Osteoblast (primary cell): ENCODE data around the gene CBLB. TPM values are rescaled to one million over a fixed set of nuclear protein-coding genes. Genes with fewer than 3 reads are reported as not detected.

Experiments used
- DNase-seq: peaks from one replicate; pipeline ENCODE4 v3.0.0; 2011; ENCODE audit warnings: low spot score, mixed read lengths; ENCODE audit not compliant: insufficient read length; ENCODE audit errors: missing footprints
- H2AFZ ChIP-seq: 2 replicates; pipeline ENCODE4 v1.6.0; 2011; ENCODE audit warnings: mild to moderate bottlenecking, low read length
- H3K27ac ChIP-seq: 2 replicates; pipeline ENCODE4 v1.5.1; 2011; ENCODE audit warnings: mild to moderate bottlenecking, low read depth, low read length, moderate library complexity
- H3K27me3 ChIP-seq: 2 replicates; pipeline ENCODE4 v1.6.0; 2012; ENCODE audit warnings: mild to moderate bottlenecking, control low read depth, inconsistent platforms, low read length, moderate library complexity; ENCODE audit not compliant: insufficient read depth
- H3K36me3 ChIP-seq: 2 replicates; pipeline ENCODE4 v1.5.1; 2011; ENCODE audit warnings: mild to moderate bottlenecking, low read length, control low read depth, moderate library complexity; ENCODE audit not compliant: insufficient read depth
- H3K4me1 ChIP-seq: 2 replicates; pipeline ENCODE4 v1.5.1; 2011; ENCODE audit warnings: mild to moderate bottlenecking, low read length, control low read depth, moderate library complexity; ENCODE audit not compliant: insufficient read depth
- H3K4me2 ChIP-seq: 2 replicates; pipeline ENCODE4 v1.6.0; 2011; ENCODE audit warnings: mild to moderate bottlenecking, low read length; ENCODE audit not compliant: insufficient read depth
- H3K4me3 ChIP-seq: fragments of 200-600 bp; sonication (generic); 3 replicates; pipeline ENCODE4 v1.5.1; 2012; ENCODE audit warnings: mild to moderate bottlenecking, low read length, inconsistent platforms; ENCODE audit not compliant: insufficient read depth
- H3K79me2 ChIP-seq: 2 replicates; pipeline ENCODE4 v1.6.0; 2012; ENCODE audit warnings: mild to moderate bottlenecking, low read length, control low read depth, inconsistent platforms; ENCODE audit not compliant: insufficient read depth
- H3K9me3 ChIP-seq: 2 replicates; pipeline ENCODE4 v1.5.1; 2011; ENCODE audit warnings: low read depth, low read length, control low read depth
- H4K20me1 ChIP-seq: 2 replicates; pipeline ENCODE4 v1.6.0; 2012; ENCODE audit warnings: mild to moderate bottlenecking, low read length, control low read depth; ENCODE audit not compliant: insufficient read depth
- total RNA-seq: library from RNA; depleted of rRNA; stranded (reverse); fragments of >200 nt; gene quantifications from 2 replicates; pipeline ENCODE4 v1.2.3, GENCODE V29; 2012
- TF ChIP-seq, protein P1 (sequence below): IDR thresholded peaks from 2 replicates; pipeline ENCODE4 v1.5.1; 2011; ENCODE audit warnings: mild to moderate bottlenecking, low read depth, low read length, moderate library complexity; ENCODE audit errors: extremely low read depth

The CBLB gene
- total RNA-seq, 1 donor, result 128 TPM

- no peak overlapping the region for H3K4me2 ChIP-seq
- TF ChIP-seq, protein P1, sequence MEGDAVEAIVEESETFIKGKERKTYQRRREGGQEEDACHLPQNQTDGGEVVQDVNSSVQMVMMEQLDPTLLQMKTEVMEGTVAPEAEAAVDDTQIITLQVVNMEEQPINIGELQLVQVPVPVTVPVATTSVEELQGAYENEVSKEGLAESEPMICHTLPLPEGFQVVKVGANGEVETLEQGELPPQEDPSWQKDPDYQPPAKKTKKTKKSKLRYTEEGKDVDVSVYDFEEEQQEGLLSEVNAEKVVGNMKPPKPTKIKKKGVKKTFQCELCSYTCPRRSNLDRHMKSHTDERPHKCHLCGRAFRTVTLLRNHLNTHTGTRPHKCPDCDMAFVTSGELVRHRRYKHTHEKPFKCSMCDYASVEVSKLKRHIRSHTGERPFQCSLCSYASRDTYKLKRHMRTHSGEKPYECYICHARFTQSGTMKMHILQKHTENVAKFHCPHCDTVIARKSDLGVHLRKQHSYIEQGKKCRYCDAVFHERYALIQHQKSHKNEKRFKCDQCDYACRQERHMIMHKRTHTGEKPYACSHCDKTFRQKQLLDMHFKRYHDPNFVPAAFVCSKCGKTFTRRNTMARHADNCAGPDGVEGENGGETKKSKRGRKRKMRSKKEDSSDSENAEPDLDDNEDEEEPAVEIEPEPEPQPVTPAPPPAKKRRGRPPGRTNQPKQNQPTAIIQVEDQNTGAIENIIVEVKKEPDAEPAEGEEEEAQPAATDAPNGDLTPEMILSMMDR, result no peak
- H4K20me1 ChIP-seq, result peaks cover 20% of the 10 kb centered on the region
- DNase-seq, result no peak
- H2AFZ ChIP-seq, result no peak overlapping the region
- H3K79me2 ChIP-seq, result peaks cover 96% of the 10 kb centered on the region
- no peak overlapping the region for H3K27ac ChIP-seq
- H3K36me3 ChIP-seq, result no peaks in the 10 kb centered on the region
- no peaks in the 10 kb centered on the region for H3K4me1 ChIP-seq
- H3K9me3 ChIP-seq, result no peaks in the 10 kb centered on the region
- H3K4me3 ChIP-seq, result no peak overlapping the region
- no peaks in the 10 kb centered on the region for H3K27me3 ChIP-seq
Measured at GRCh38 chr3:105780107-105780506, 88.7 kb downstream of the CBLB start.

DNA sequence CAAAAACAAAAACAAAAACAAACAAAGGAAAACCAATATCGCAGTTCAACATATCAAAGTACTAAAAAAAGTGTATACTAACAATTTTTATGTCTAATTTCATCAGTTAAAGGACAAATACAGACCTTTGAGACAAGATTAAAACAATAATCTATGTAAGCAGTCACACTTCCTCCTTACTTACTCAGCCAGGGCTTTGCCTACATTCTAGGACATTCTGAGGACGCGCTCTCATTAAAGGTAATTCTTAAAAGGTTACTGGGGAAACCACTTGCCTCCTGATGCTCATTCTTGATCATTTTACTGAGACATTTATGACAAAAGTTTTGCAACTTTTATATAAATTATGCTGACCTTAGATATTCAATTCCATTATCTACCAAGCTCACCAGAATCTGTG, 93.4 kb downstream of the CBLB start:
- DNase-seq, result no peak
- peaks cover 98% of the 10 kb centered on the region for H3K79me2 ChIP-seq
- no peak overlapping the region for H2AFZ ChIP-seq
- H3K4me3 ChIP-seq, result no peak overlapping the region
- H3K27ac ChIP-seq, result no peak overlapping the region
- H4K20me1 ChIP-seq, result peaks cover 29% of the 10 kb centered on the region
- peaks cover 4% of the 10 kb centered on the region for H3K4me1 ChIP-seq
- H3K4me2 ChIP-seq, result no peak overlapping the region
- no peaks in the 10 kb centered on the region for H3K27me3 ChIP-seq
- no peaks in the 10 kb centered on the region for H3K9me3 ChIP-seq
- TF ChIP-seq, protein P1, result no peak
- peaks cover 3% of the 10 kb centered on the region for H3K36me3 ChIP-seq

DNA sequence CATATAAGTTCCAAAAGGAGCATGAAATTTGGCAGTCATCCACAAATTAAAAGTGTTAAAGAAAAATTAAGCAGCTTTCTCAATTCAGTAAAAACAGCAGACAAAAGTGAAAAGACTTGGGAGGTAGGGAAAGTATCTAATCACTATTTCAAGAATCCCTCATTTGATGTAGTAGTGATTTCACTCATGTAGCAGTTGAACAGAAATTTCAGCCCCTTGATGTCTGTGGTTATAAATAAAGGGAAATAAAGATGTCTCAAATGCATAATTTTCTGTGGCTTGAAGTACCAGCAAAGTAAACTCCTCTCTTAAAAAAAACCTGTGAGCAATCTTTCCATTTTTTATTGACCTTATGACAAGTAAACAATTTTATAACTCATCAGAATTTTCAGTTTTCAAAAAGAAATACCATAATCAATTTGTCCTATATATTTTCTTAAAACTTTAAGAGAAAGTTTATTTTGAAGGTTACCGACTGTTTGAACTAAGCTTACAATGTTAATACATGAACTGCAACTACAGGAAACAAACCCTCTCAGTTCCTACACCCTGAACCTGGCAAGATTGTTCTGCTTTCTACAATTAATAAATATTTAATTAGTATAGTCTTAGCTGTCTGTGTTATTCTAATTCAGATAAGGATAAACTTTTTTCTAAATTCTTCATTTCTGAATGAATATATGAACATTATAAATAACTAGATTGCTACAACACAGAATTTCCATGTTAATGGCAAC, 94.2 kb downstream of the CBLB start:
- Histone ChIP-seq H3K27me3 (no peaks in the 10 kb centered on the region), H3K9me3 (no peaks in the 10 kb centered on the region), H3K4me3 (no peak overlapping the region), H4K20me1 (peaks cover 26% of the 10 kb centered on the region), H3K4me1 (peaks cover 4% of the 10 kb centered on the region), H3K79me2 (peaks cover 98% of the 10 kb centered on the region), H3K36me3 (peaks cover 3% of the 10 kb centered on the region), H2AFZ (no peak overlapping the region), H3K4me2 (no peak overlapping the region), H3K27ac (no peak overlapping the region)
- DNase-seq, result no peak
- TF ChIP-seq, protein P1, result no peak

DNA sequence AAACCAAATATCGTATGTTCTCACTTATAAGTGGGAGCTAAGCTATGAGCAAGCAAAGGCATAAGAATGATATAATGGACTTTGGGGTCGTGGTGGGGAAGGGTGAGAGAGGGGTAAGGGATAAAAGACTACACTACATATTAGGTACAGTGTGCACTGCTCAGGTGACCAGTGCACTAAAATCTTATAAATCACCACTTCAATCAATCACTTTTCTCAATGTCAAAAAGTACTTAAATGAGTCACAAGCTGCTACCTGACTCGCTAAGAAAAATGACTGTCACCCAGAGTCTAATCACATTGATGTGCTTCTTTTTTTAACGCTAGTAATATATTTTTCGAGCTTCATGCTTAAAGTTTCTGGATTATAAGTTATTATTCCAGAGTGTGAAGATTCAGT, 95.5 kb downstream of the CBLB start:
- H3K79me2 ChIP-seq, result peaks cover 98% of the 10 kb centered on the region
- H4K20me1 ChIP-seq, result peaks cover 25% of the 10 kb centered on the region
- no peaks in the 10 kb centered on the region for H3K27me3 ChIP-seq
- no peak overlapping the region for H3K4me3 ChIP-seq
- TF ChIP-seq, protein P1, result no peak
- H2AFZ ChIP-seq, result no peak overlapping the region
- H3K27ac ChIP-seq, result no peak overlapping the region
- no peak overlapping the region for H3K4me2 ChIP-seq
- H3K9me3 ChIP-seq, result no peaks in the 10 kb centered on the region
- DNase-seq, result no peak
- peaks cover 4% of the 10 kb centered on the region for H3K4me1 ChIP-seq
- H3K36me3 ChIP-seq, result peaks cover 3% of the 10 kb centered on the region
